ENCODE data around the gene CHMP1B.
"Not testable (repeated sequence)": the region's sequence is repeated elsewhere in the genome, so short reads cannot be mapped to it uniquely, and the experiment has no call there.

Gene CHMP1B

DNA sequence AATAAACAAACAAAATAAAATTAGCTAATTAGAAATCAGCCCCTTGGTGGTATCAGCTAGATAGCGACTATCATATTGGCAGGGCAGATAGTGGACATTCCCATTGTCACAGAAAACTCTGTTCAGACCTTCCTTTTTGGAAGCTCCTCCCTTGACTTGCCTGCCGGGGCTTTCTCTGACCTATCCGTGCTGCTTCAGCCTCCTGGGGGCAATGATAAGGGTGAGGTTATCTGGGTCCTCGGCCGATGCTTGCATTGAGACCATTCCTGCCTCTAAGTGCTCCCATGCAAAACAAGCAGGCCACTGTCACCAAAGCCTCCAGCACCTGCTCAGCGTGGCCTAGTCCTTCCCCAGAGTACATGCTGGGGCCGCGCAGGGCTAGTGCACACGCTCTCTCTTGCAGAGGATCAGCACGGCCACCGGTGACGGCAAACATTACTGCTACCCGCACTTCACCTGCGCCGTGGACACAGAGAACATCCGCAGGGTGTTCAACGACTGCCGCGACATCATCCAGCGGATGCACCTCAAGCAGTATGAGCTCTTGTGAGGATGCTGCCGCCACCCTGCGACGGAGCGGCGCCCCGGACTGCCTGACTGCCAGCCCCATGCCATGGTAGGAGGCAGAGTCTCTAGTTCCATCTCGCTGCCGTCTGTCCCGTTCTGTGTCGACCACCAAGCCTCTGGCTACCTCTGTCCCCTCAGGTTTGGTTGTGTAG lies 29.5 kb downstream of the CHMP1B start:
- H3K27me3 Mint-ChIP-seq, result no peaks in the 10 kb centered on the region
- peaks cover 17% of the 10 kb centered on the region for H3K36me3 Mint-ChIP-seq (ENCODE audit: insufficient read depth)

DNA sequence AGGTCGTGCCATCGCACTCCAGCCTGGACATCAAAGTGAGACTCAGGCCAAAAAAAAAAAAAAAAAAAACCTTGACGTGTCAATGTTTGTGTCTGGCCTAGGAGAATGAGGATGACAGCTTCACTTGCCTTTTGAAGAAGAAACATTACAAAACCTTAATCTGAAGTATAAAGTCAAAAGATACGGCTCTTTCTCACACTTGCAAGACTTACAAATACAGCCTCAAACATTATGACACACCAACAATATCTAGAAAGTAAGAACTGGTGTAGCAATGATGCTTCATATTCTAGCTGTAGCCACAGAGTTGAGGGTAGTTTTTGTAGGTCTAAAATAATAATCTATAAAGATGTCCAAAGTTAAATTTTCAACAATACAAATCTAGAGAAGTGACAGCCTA lies 31.4 kb downstream of the CHMP1B start:
- no peak overlapping the region for H3K4me3 Mint-ChIP-seq
- DNase-seq (ENCODE audit: low spot score in 2 of 2) (no peak), ATAC-seq (replicated peaks; ENCODE audit: extremely low read depth, poor library complexity, severe bottlenecking) (no peak)
- H3K36me3 Mint-ChIP-seq (ENCODE audit: insufficient read depth), result peaks cover 20% of the 10 kb centered on the region
- no peak overlapping the region for H3K27ac Mint-ChIP-seq (ENCODE audit: low read depth)
- H3K4me1 Mint-ChIP-seq, result peaks cover 5% of the 10 kb centered on the region
- H3K9me3 Mint-ChIP-seq, result no peaks in the 10 kb centered on the region
- H3K27me3 Mint-ChIP-seq, result no peaks in the 10 kb centered on the region

More for the DNA sequence above, 29.5 kb downstream of the CHMP1B start:
- H3K27ac Mint-ChIP-seq (ENCODE audit: low read depth), result no peak overlapping the region
- H3K4me3 Mint-ChIP-seq, result no peak overlapping the region
- H3K4me1 Mint-ChIP-seq, result peaks cover 5% of the 10 kb centered on the region
- no peaks in the 10 kb centered on the region for H3K9me3 Mint-ChIP-seq
- no peak for ATAC-seq (replicated peaks; ENCODE audit: extremely low read depth, poor library complexity, severe bottlenecking)
- DNase-seq (ENCODE audit: low spot score in 2 of 2), result no peak

DNA sequence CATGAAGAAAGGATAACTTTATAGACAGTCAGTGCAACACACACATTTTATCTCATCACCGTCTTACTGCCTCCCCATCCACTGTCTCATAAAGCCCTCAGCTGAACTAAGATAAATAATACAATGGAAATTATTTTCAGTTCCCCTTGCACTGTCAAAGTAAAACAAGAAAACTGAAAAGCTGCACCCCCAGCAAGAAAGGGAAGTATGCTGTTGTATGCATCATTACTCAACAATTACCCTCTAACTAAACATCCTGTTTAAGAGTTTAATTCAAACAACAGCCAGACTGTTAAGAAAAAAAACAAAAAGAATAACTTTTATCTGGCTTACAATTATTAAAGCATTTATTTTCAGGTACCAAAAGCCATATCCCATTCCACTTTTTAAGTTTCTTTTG lies 31.9 kb downstream of the CHMP1B start:
- Mint-ChIP-seq H3K4me1 (peaks cover 5% of the 10 kb centered on the region), H3K27ac (ENCODE audit: low read depth) (no peak overlapping the region), H3K36me3 (ENCODE audit: insufficient read depth) (peaks cover 20% of the 10 kb centered on the region), H3K27me3 (no peaks in the 10 kb centered on the region), H3K9me3 (no peaks in the 10 kb centered on the region), H3K4me3 (no peak overlapping the region)
- DNase-seq (ENCODE audit: low spot score in 2 of 2), result no peak
- ATAC-seq (replicated peaks; ENCODE audit: extremely low read depth, poor library complexity, severe bottlenecking), result no peak

DNA sequence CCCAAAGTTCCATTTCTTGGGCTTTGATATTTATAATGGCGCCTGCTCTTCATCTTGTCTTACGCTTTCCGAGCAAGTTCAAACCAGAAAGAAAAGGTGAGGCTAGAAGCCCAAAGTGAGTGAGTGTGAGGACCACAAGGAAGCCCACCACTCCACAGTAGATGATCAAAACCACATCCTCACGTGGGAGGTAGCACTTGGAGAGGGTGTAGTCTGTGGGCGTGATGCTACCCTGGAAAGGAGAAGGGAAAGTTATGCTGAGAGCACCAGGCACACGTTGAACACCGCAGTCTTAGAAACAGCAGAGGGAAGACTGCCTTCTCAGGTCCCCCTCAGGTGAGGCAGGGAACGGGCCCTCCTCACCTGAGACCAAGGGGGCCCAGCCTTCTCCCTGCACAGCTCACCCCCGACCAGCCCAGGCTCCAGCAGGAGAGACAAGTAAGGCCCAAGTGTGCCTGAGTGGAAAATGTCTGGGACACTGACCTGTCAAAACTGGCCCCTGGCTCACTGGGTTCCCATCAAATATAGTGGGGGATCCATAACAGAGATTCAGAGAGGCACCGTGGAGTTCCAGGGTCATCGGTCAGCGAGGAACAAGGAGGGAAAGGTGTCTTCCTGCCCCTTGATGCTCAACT lies 33.3 kb downstream of the CHMP1B start:
- peaks cover 25% of the 10 kb centered on the region for H3K36me3 Mint-ChIP-seq (ENCODE audit: insufficient read depth)
- no peak overlapping the region for H3K4me3 Mint-ChIP-seq
- H3K27me3 Mint-ChIP-seq, result no peaks in the 10 kb centered on the region
- ATAC-seq (replicated peaks; ENCODE audit: extremely low read depth, poor library complexity, severe bottlenecking), result no peak
- no peaks in the 10 kb centered on the region for H3K9me3 Mint-ChIP-seq
- no peak for DNase-seq (ENCODE audit: low spot score in 2 of 2)
- H3K4me1 Mint-ChIP-seq, result peaks cover 5% of the 10 kb centered on the region
- H3K27ac Mint-ChIP-seq (ENCODE audit: low read depth), result peak overlapping the region; percentile 32

DNA sequence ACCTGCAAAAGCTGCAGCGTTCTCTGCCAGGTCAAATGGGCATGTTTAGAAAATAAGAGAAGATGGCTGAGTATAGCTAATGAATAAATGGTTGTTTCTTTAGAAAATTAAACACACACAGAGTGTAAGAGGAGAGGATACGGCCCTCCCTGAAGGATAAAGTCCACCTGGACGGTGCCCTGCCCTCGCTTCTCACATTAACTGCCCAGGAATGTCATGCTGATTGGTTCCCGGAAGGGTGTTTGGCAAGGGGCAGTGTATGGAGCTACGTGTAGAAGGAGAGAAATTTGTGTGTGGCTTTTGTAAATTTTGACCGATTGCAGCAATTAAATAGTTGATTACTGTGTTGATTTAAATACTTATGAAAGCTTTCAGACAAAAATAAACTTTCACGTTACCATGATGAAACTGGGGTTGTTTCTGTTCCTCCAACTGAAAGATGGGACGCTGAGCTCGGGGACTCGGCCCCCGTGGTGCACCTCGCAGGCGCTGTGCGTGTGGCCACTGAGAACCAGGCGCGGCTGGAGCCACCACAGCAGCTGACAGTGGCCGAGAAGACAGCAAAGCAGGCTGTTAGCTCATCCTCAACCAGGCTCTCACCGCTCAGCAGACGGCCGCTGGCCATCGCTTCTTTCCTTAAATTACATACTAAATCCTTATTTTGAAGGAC lies 34.2 kb downstream of the CHMP1B start:
- no peak for ATAC-seq (replicated peaks; ENCODE audit: extremely low read depth, poor library complexity, severe bottlenecking)
- Mint-ChIP-seq H3K36me3 (ENCODE audit: insufficient read depth) (peaks cover 32% of the 10 kb centered on the region), H3K27ac (ENCODE audit: low read depth) (no peak overlapping the region), H3K9me3 (no peaks in the 10 kb centered on the region), H3K27me3 (no peaks in the 10 kb centered on the region), H3K4me3 (no peak overlapping the region), H3K4me1 (peaks cover 5% of the 10 kb centered on the region)
- no peak for DNase-seq (ENCODE audit: low spot score in 2 of 2)

DNA sequence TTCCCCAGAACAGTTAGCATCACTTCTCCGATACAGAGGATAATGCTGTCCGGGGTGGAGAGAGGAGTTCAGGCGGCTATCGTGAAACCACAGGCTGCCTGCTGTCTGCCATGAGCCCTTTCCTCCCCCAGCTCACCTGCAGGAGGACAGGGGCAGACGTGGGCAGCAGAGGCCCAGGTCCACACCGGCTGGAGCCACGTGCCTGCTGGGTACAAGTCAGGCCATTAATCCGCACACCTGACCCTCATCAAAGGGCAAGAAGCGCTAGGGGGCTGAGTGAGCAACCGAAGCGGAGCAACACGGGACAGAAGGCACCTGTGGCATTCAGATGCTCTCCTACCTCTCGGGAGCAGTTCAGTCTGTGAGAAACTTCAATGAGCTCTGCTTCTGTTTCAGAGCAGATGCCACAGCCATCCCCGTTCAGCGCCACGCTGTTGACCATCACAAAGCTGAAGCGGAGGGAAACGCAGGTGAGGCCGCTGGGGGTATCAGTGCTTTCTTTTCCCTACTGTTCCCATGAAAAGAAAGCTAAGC lies 35.4 kb downstream of the CHMP1B start:
- no peak overlapping the region for H3K4me3 Mint-ChIP-seq
- no peaks in the 10 kb centered on the region for H3K27me3 Mint-ChIP-seq
- no peak for DNase-seq (ENCODE audit: low spot score in 2 of 2)
- no peak for ATAC-seq (replicated peaks; ENCODE audit: extremely low read depth, poor library complexity, severe bottlenecking)
- H3K27ac Mint-ChIP-seq (ENCODE audit: low read depth), result no peak overlapping the region
- H3K4me1 Mint-ChIP-seq, result peaks cover 5% of the 10 kb centered on the region
- H3K9me3 Mint-ChIP-seq, result no peaks in the 10 kb centered on the region
- peaks cover 34% of the 10 kb centered on the region for H3K36me3 Mint-ChIP-seq (ENCODE audit: insufficient read depth)

DNA sequence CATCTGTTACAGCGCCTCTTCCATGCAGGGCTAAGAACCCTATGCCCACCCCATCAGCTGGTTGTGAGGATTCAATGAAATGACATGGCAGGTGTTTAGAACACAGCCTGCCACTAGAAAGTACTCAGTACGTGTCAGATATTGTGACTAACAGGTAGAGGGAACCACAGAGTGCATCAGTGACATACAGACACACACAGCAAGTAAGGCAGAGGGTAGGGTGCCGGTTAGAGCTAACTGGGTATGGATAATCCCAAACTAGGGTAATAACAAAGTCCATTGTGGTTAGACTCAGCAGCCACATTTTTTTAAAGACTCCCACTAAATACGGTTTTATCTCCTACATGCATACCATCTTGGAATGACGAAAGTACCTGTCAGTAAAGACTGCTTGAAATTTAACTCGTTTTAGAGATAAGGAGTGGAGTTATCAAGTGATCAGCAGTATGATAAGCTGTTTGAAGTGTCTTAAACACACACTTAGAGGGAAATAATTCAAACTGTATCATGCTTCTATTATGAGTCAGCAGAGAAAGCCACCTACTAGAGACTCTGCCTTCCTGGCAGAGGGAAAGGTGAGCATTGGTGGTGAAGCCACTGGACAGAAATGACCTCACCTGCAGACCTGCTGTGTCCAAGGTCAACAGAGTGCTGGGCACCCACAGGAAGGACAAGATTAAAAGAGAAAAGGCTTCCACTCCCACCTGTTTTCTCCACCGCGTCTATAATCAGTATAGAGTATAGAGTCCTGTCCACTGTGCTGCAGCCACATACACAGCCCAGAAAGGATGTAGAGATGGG lies 36.3 kb downstream of the CHMP1B start:
- Mint-ChIP-seq H3K36me3 (ENCODE audit: insufficient read depth) (peaks cover 35% of the 10 kb centered on the region), H3K4me3 (no peak overlapping the region), H3K27me3 (no peaks in the 10 kb centered on the region), H3K9me3 (no peaks in the 10 kb centered on the region), H3K4me1 (peaks cover 5% of the 10 kb centered on the region), H3K27ac (ENCODE audit: low read depth) (peak overlapping the region; percentile 64)
- DNase-seq (ENCODE audit: low spot score in 2 of 2) (no peak), ATAC-seq (replicated peaks; ENCODE audit: extremely low read depth, poor library complexity, severe bottlenecking) (no peak)

DNA sequence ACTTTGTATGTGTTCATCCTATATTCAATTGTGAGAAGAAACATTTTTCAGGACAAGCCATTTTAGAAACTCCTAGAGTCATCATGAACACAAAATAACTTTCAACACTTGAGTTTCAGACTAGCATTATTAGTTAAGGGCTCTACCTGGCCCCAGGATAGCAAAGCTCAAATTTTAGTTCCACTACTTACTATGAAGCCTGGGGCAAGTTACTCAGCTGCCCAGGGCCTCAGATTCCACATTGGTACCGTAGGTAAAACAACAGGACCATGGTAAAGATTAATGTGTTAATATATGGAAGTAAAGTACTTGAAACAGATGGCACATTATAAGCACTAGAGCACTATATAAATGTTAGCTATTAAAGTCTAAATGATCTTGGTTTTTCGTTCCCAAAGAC lies 37.5 kb downstream of the CHMP1B start:
- peaks cover 43% of the 10 kb centered on the region for H3K36me3 Mint-ChIP-seq (ENCODE audit: insufficient read depth)
- no peak overlapping the region for H3K4me3 Mint-ChIP-seq
- H3K27me3 Mint-ChIP-seq, result no peaks in the 10 kb centered on the region
- peaks cover 5% of the 10 kb centered on the region for H3K4me1 Mint-ChIP-seq
- no peak for ATAC-seq (replicated peaks; ENCODE audit: extremely low read depth, poor library complexity, severe bottlenecking)
- DNase-seq (ENCODE audit: low spot score in 2 of 2), result no peak
- no peaks in the 10 kb centered on the region for H3K9me3 Mint-ChIP-seq
- H3K27ac Mint-ChIP-seq (ENCODE audit: low read depth), result no peak overlapping the region

DNA sequence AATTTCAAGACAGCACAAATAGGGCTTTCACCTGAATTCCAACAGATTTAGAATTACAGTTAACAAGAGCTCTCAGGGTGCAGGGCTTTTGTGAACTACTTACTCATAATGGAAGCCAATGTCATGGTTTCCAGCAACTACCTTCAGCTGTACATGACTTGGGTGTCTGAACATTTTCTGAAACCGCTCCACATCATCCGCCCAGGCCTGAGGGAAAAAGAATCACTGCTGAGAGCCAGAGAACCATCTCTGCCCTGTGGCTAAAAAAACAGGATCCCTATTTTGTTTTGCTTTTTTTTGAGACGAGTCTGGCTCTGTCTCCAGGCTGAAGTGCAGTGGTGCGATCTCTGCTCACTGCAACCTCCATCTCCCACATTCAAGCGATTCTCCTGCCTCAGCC lies 38.1 kb downstream of the CHMP1B start:
- ATAC-seq (replicated peaks; ENCODE audit: extremely low read depth, poor library complexity, severe bottlenecking) (no peak), DNase-seq (ENCODE audit: low spot score in 2 of 2) (no peak)
- Mint-ChIP-seq H3K4me1 (peaks cover 4% of the 10 kb centered on the region), H3K27ac (ENCODE audit: low read depth) (no peak overlapping the region), H3K27me3 (no peaks in the 10 kb centered on the region), H3K4me3 (no peak overlapping the region), H3K36me3 (ENCODE audit: insufficient read depth) (peaks cover 40% of the 10 kb centered on the region), H3K9me3 (no peaks in the 10 kb centered on the region)

DNA sequence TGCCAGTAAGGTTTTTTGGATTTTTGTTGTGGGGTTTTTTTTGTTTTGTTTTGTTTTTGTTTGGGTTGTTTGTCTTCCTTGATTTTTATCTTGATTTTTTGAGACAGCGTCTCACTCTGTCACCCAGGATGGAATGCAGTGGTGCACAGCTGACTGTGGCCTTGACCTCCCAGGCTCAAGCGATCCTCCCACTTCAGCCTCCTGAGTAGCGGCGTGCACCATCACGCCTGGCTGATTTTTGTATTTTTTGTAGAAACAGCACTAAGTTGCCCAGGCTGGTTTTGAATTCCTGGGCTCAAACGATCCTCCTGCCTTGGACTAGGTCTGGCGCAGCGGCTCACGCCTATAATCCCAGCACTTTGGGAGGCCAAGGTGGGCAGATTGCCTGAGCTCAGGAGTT lies 40.5 kb downstream of the CHMP1B start:
- DNase-seq (ENCODE audit: low spot score in 2 of 2) (no peak), ATAC-seq (replicated peaks; ENCODE audit: extremely low read depth, poor library complexity, severe bottlenecking) (no peak)
- no peaks in the 10 kb centered on the region for H3K27me3 Mint-ChIP-seq
- no peak overlapping the region for H3K27ac Mint-ChIP-seq (ENCODE audit: low read depth)
- H3K4me1 Mint-ChIP-seq, result no peaks in the 10 kb centered on the region
- no peak overlapping the region for H3K4me3 Mint-ChIP-seq
- H3K36me3 Mint-ChIP-seq (ENCODE audit: insufficient read depth), result peaks cover 42% of the 10 kb centered on the region
- no peaks in the 10 kb centered on the region for H3K9me3 Mint-ChIP-seq

DNA sequence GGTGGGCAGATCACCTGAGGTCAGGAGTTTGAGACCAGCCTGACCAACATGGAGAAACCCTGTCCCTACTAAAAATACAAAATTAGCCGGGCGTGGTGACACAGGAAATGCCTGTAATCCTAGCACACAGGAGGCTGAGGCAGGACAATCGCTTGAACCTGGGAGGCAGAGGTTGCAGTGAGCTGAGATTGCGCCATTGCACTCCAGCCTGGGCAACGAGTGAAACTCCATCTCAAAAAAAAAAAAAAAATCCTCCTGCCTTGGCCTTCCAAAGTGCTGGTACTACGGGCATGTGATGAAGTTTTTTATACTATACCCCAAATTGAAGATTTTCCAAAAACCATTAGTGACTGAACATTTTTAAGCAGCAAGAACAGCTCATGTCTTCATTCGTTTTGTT lies 41.2 kb downstream of the CHMP1B start:
- H3K4me1 Mint-ChIP-seq; ATAC-seq (replicated peaks; ENCODE audit: extremely low read depth, poor library complexity, severe bottlenecking); H3K9me3 Mint-ChIP-seq; H3K27ac Mint-ChIP-seq (ENCODE audit: low read depth); DNase-seq (ENCODE audit: low spot score in 2 of 2); H3K27me3 Mint-ChIP-seq; H3K4me3 Mint-ChIP-seq: not testable (repeated sequence)
- H3K36me3 Mint-ChIP-seq (ENCODE audit: insufficient read depth), result peaks cover 45% of the 10 kb centered on the region

DNA sequence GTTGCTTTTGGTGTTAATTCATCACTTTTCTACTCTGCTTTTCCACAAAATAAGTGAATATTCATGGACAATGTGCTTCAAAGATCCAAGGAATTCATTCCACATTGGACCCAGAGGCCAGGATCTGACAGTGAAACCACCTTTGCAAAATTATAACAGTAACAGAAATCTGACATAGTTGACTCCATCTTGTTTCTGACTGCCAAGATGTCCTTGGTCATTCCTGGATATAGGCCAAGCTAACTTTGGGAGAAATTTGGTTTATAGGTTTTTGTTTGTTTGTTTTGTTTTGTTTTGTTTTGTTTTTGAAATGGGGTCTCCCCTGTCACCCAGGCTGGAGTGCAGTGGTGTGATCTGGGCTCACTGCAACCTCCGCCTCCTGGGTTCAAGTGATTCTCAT lies 46.6 kb downstream of the CHMP1B start:
- H3K27ac Mint-ChIP-seq (ENCODE audit: low read depth), result no peak overlapping the region
- no peaks in the 10 kb centered on the region for H3K9me3 Mint-ChIP-seq
- H3K36me3 Mint-ChIP-seq (ENCODE audit: insufficient read depth), result peaks cover 37% of the 10 kb centered on the region
- no peaks in the 10 kb centered on the region for H3K27me3 Mint-ChIP-seq
- DNase-seq (ENCODE audit: low spot score in 2 of 2) (no peak), ATAC-seq (replicated peaks; ENCODE audit: extremely low read depth, poor library complexity, severe bottlenecking) (no peak)
- peaks cover 10% of the 10 kb centered on the region for H3K4me1 Mint-ChIP-seq
- H3K4me3 Mint-ChIP-seq, result no peak overlapping the region

Data from central memory CD8-positive, alpha-beta T cell (primary cell).